GM23338 (cell line): Measurements from ENCODE around the gene KLK7. TPM values are rescaled to one million over a fixed set of nuclear protein-coding genes. Genes with fewer than 3 reads are reported as not detected.

ENCODE experiments used
- CTCF ChIP-seq, 2 experiments: fragments of 200-600 bp in 1 of 2; sonication (generic) in 1 of 2; conservative IDR thresholded peaks; 2 replicates each; pipeline versions ENCODE4 v1.5.1 to v1.6.1; 2016 to 2017; ENCODE audit warnings: antibody characterized with exemption in 2 of 2, low read depth in 2 of 2, mild to moderate bottlenecking in 2 of 2, moderate library complexity in 1 of 2
- ETS1 ChIP-seq: IDR thresholded peaks from 2 replicates; pipeline ENCODE4 v1.6.1; 2016; ENCODE audit warnings: antibody characterized with exemption
- JUNB ChIP-seq: IDR thresholded peaks from one replicate; pipeline ENCODE4 v1.6.1; 2016; ENCODE audit warnings: antibody characterized with exemption; ENCODE audit not compliant: unreplicated experiment
- NANOG ChIP-seq: IDR thresholded peaks from 2 replicates; pipeline ENCODE4 v1.6.1; 2016; ENCODE audit warnings: antibody characterized with exemption, borderline replicate concordance
- REST ChIP-seq: IDR thresholded peaks from one replicate; pipeline ENCODE4 v1.6.1; 2018; ENCODE audit warnings: antibody characterized with exemption; ENCODE audit not compliant: unreplicated experiment
- ZNF331 ChIP-seq: fragments of 250-450 bp; sonication (Bioruptor Pico); IDR thresholded peaks from 2 replicates; pipeline ENCODE4 v1.5.0; 2020; ENCODE audit warnings: low read depth, mild to moderate bottlenecking, moderate library complexity
- ZNF462 ChIP-seq: fragments of 250-450 bp; sonication (Bioruptor Pico); IDR thresholded peaks from 2 replicates; pipeline ENCODE4 v1.5.0; 2020; ENCODE audit warnings: mild to moderate bottlenecking, moderate library complexity
- polyA plus RNA-seq: library from polyadenylated mRNA; unstranded; fragments of >200 nt; fragmentation: Nextera tagmentation; extraction: Ambion mirVana; gene quantifications from 2 replicates; pipeline ENCODE4 v1.2.1, GENCODE V29; 2016
- total RNA-seq: library from RNA; depleted of rRNA; stranded (reverse); fragments of >200 nt; shearing (Covaris generic); gene quantifications from 2 replicates; pipeline ENCODE4 v1.2.3, GENCODE V29; 2014

The KLK7 gene
- total and polyA plus RNA-seq, 2 experiments from 2014 or later: 1.1 to 1.4 TPM

GRCh38 chr19:50947123-50947522 is 36.6 kb downstream of the KLK7 start (continued):
- no peak for TF ChIP-seq ZNF462 (CRISPR knock-in tag)
- TF ChIP-seq CTCF (conservative IDR thresholded peaks at IDR 0.05; ENCODE audit: low read depth in 2 of 2): no peak
- no peak for TF ChIP-seq ETS1
- no peak for TF ChIP-seq REST
- TF ChIP-seq ZNF331 (CRISPR knock-in tag): no peak
- no peak for TF ChIP-seq NANOG
- TF ChIP-seq JUNB: no peak
